ENCODE results near the gene SLAMF1. TPM values are rescaled to one million over a fixed set of nuclear protein-coding genes. Genes with fewer than 3 reads are reported as not detected.

Gene SLAMF1
- total RNA-seq, 1 donor from 2014 or later: not detected

DNA sequence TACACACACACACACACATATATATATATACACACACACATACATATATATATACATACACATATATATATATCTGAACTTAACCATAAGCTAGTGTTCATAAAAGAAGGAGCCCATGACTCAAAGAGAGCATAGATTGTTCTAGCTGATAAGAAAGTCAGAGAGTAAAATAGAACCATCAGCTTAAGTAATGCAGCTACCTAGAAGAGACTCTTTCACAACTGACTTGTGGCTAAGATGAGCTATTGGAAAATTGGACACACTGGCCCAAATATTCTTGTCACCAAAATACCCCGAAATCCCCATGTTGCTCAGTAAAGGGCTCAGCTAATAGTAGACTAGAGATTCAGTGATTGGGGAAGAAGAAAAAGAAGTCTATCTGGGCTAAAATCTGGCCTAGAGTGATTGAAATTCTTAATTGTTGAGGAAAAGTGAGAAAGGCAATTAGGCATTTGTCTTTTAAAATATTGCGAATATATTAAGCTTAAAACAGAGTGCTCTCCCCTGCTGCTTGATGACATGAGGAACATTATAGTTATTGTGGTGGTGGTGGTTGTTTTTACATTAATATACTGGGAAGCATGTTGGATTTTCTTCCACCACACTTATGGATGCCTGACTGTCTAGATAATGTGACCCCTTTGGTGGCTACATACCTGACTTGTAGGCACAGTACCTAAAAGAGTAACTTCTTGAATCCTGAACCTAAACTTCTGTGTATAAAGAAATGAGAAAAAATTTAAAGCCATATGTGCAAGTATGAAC lies 6.3 kb downstream of the SLAMF1 start:
- Histone ChIP-seq H3K27ac (no peak overlapping the region), H2AFZ (replicated peaks) (no peak overlapping the region), H3K79me2 (ENCODE audit: low read depth) (no peaks in the 10 kb centered on the region), H4K20me1 (ENCODE audit: low read depth) (no peaks in the 10 kb centered on the region), H3K9ac (no peak overlapping the region), H3K4me3 (no peak overlapping the region), H3K36me3 (no peaks in the 10 kb centered on the region), H3K4me2 (no peak overlapping the region), H3K9me3 (ENCODE audit: low read depth) (no peaks in the 10 kb centered on the region), H3F3A (ENCODE audit: low read depth) (no peaks in the 10 kb centered on the region), H3K4me1 (no peaks in the 10 kb centered on the region), H3K27me3 (no peaks in the 10 kb centered on the region)
- Mint-ChIP-seq H3K27ac (no peak overlapping the region), H3K36me3 (no peaks in the 10 kb centered on the region), H3K4me3 (no peak overlapping the region), H3K4me1 (no peaks in the 10 kb centered on the region), H3K9me3 (no peaks in the 10 kb centered on the region), H3K27me3 (ENCODE audit: insufficient read depth, low read depth) (peaks cover 2% of the 10 kb centered on the region)
- DNase-seq (ENCODE audit: low spot score): no peak
- TF ChIP-seq, protein P1, sequence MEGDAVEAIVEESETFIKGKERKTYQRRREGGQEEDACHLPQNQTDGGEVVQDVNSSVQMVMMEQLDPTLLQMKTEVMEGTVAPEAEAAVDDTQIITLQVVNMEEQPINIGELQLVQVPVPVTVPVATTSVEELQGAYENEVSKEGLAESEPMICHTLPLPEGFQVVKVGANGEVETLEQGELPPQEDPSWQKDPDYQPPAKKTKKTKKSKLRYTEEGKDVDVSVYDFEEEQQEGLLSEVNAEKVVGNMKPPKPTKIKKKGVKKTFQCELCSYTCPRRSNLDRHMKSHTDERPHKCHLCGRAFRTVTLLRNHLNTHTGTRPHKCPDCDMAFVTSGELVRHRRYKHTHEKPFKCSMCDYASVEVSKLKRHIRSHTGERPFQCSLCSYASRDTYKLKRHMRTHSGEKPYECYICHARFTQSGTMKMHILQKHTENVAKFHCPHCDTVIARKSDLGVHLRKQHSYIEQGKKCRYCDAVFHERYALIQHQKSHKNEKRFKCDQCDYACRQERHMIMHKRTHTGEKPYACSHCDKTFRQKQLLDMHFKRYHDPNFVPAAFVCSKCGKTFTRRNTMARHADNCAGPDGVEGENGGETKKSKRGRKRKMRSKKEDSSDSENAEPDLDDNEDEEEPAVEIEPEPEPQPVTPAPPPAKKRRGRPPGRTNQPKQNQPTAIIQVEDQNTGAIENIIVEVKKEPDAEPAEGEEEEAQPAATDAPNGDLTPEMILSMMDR (IDR thresholded peaks at IDR 0.05): no peak
- TF ChIP-seq EZH2phosphoT487 (IDR thresholded peaks at IDR 0.05) (no peak), EZH2 (IDR thresholded peaks at IDR 0.05) (no peak)

DNA sequence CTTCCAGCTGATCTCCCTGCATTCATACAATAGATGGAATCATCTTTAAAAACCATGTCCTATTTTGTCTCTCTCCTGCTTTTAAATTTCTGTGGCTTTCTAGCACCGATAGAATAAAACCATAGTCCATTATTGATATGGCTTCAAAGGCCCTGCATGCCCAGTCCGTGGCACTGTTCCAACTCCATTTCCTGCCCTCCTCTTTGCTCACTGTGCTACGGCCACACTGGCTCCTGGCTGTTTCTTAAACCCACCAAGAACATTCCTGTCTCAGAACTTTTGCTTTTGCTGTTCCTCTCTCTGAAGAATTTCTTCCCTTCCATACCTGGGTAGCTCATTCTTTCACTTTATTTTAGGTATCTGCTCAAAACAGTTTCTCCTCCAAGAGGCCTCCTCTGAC lies 7.2 kb downstream of the SLAMF1 start:
- Histone ChIP-seq H3K79me2 (ENCODE audit: low read depth) (no peaks in the 10 kb centered on the region), H3K4me2 (no peak overlapping the region), H3F3A (ENCODE audit: low read depth) (no peaks in the 10 kb centered on the region), H4K20me1 (ENCODE audit: low read depth) (no peaks in the 10 kb centered on the region), H3K27ac (no peak overlapping the region), H3K4me1 (no peaks in the 10 kb centered on the region), H3K36me3 (no peaks in the 10 kb centered on the region), H2AFZ (replicated peaks) (no peak overlapping the region), H3K27me3 (no peaks in the 10 kb centered on the region), H3K4me3 (no peak overlapping the region), H3K9me3 (ENCODE audit: low read depth) (no peaks in the 10 kb centered on the region), H3K9ac (no peak overlapping the region)
- Mint-ChIP-seq H3K27me3 (ENCODE audit: insufficient read depth, low read depth) (peaks cover 2% of the 10 kb centered on the region), H3K27ac (no peak overlapping the region), H3K9me3 (no peaks in the 10 kb centered on the region), H3K36me3 (no peaks in the 10 kb centered on the region), H3K4me1 (no peaks in the 10 kb centered on the region), H3K4me3 (no peak overlapping the region)
- DNase-seq (ENCODE audit: low spot score): no peak
- TF ChIP-seq EZH2 (IDR thresholded peaks at IDR 0.05) (no peak), EZH2phosphoT487 (IDR thresholded peaks at IDR 0.05) (no peak)
- TF ChIP-seq, protein P1 (IDR thresholded peaks at IDR 0.05): no peak

DNA sequence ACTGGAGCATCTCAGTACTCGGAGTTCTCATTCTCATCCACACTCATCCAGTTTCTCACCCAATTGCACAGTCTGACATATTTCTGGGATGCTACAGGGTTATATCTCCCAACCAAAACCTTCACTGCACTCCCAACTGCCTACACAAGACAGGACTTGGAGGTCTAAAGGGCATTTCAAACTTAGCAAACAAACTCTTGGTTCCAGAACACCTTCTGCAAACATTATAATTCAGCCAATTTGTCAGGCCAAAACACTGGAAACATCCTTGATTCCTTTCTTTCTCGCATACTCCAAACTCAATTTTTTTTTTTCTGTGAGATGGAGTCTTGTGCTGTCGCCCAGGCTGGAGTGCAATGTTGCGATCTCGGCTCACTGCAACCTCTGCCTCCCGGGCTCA lies 7.9 kb downstream of the SLAMF1 start:
- H3K36me3 Mint-ChIP-seq: no peaks in the 10 kb centered on the region
- Histone ChIP-seq H3K4me2 (no peak overlapping the region), H3F3A (ENCODE audit: low read depth) (no peaks in the 10 kb centered on the region)

More for the DNA sequence above, 7.9 kb downstream of the SLAMF1 start:
- Mint-ChIP-seq H3K27me3 (ENCODE audit: insufficient read depth, low read depth) (peaks cover 2% of the 10 kb centered on the region), H3K27ac (no peak overlapping the region), H3K9me3 (no peaks in the 10 kb centered on the region), H3K4me1 (no peaks in the 10 kb centered on the region), H3K4me3 (no peak overlapping the region)
- Histone ChIP-seq H3K9me3 (ENCODE audit: low read depth) (no peaks in the 10 kb centered on the region), H3K4me1 (no peaks in the 10 kb centered on the region), H3K36me3 (no peaks in the 10 kb centered on the region), H3K27ac (no peak overlapping the region), H3K9ac (no peak overlapping the region), H3K27me3 (no peaks in the 10 kb centered on the region), H4K20me1 (ENCODE audit: low read depth) (no peaks in the 10 kb centered on the region), H3K4me3 (no peak overlapping the region), H2AFZ (replicated peaks) (no peak overlapping the region), H3K79me2 (ENCODE audit: low read depth) (no peaks in the 10 kb centered on the region)
- no peak for DNase-seq (ENCODE audit: low spot score)
- TF ChIP-seq EZH2phosphoT487 (IDR thresholded peaks at IDR 0.05) (no peak), EZH2 (IDR thresholded peaks at IDR 0.05) (no peak)
- TF ChIP-seq, protein P1 (IDR thresholded peaks at IDR 0.05): no peak
